ENCODE results near the gene UGT1A3.

Gene UGT1A3

DNA sequence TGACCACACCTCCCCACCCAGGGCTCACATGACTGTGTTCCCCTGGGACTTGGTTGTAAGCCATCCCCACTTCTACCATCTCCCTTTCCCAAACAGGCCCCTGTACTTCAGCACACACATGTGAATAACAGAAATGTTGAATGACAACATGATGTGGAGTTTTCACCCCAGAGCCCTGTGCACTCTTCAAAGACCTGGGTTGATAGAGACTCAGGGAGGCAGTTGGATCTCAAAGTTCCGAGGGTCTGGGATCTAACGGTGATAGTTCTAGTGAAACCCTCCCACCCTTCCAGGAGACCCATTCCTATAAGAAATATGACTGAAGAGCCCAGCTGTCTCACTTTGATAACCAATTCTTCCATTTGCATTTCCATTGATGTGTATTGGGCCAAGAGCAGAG lies 49.2 kb downstream of the UGT1A3 start, which contains the start of gene MROH2A:
TSS of gene MROH2A (plus strand) at position 301 of the 400 bp plus-strand sequence. CDS start 1,029 bp downstream, outside the sequence.
- Histone ChIP-seq H3K4me3 (ENCODE audit: extremely low read depth, insufficient read depth, low read length, poor library complexity, severe bottlenecking) (no peak within 1 kb of the TSS), H3K36me3 (ENCODE audit: control insufficient read depth, insufficient read depth, low read length) (no peaks in the 10 kb centered on the region), H3K4me1 (ENCODE audit: control insufficient read depth, insufficient read depth, low read length, poor library complexity, severe bottlenecking) (no peaks in the 10 kb centered on the region), H3K9me3 (ENCODE audit: control insufficient read depth, low read length) (peaks cover 4% of the 10 kb centered on the region), H3K27ac (ENCODE audit: low read depth, low read length, severe bottlenecking) (no peak within 1 kb of the TSS)
- 50 to 80% methylated on average over 1 to 2 of the region's 2 CpGs for WGBS, 2 experiments (ENCODE audit: insufficient coverage in 2 of 2)

DNA sequence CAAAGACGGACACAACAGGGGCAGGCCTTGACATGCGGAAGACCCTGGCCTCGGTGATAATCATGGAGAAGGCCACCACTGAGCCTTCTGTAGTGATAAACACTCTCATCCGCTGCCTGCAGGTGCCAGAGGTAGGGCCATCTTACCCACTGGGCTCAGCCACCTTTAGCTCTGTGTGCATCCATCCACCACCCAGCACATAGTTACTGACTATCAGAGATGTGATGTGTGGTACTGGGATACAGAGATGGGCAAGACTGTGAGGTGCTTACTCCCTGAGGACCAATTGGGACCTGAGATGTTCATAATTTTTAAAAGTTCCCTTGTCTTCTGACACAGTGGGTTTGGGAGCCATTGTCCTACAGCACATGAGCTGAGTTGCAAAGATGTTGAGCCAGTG lies 50.9 kb downstream of the UGT1A3 start:
- 91 to 96% methylated on average over 3 of the region's 4 CpGs for WGBS, 2 experiments (ENCODE audit: insufficient coverage in 2 of 2)
- peaks cover 4% of the 10 kb centered on the region for H3K9me3 ChIP-seq (ENCODE audit: control insufficient read depth, low read length)
- H3K4me3 ChIP-seq (ENCODE audit: extremely low read depth, insufficient read depth, low read length, poor library complexity, severe bottlenecking), result no peak overlapping the region
- H3K4me1 ChIP-seq (ENCODE audit: control insufficient read depth, insufficient read depth, low read length, poor library complexity, severe bottlenecking), result no peaks in the 10 kb centered on the region
- no peaks in the 10 kb centered on the region for H3K36me3 ChIP-seq (ENCODE audit: control insufficient read depth, insufficient read depth, low read length)
- H3K27ac ChIP-seq (ENCODE audit: low read depth, low read length, severe bottlenecking), result no peak overlapping the region

DNA sequence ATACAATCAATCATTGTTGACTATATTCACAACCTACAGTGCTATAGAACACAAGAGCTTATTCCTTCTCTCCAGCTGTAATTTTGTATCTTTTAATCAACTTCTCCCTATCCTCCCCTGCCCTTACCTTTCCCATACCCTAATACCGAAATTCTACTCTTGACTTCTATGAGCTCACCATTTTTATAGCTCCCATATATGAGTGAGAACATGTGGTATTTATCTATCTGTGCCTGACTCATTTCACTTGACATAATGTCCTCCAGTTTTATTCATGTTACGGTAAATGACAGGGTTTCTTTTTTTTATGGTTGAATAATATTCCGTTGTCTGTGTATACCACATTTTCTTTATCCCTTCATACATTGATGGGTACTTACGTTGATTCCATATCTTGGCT lies 51.9 kb downstream of the UGT1A3 start:
- WGBS, 2 experiments (ENCODE audit: insufficient coverage in 2 of 2), result no CpG with 5 or more reads among the region's 4 CpGs

DNA sequence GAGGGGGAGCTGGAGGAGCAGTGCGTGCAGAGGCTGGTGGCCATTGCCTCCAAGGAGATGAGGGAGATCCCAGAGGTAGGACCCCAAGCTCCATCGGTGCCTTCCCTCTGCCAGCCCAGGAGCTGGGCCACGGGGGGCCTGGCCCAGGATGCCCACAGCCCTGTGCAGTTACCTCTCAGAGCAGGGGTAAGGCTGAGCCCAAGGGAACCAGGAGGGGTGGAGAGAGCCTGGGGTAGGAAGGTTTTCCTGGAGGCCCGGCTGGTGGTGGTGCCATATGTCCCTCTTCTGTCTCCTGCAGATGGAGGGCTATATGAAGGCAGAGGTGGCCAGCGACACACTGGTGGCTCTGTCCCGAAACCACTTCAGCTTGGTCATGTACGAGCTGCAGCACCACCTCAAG lies 60.7 kb downstream of the UGT1A3 start:
- Histone ChIP-seq H3K9me3 (ENCODE audit: control insufficient read depth, low read length) (no peaks in the 10 kb centered on the region), H3K36me3 (ENCODE audit: control insufficient read depth, insufficient read depth, low read length) (no peaks in the 10 kb centered on the region), H3K4me1 (ENCODE audit: control insufficient read depth, insufficient read depth, low read length, poor library complexity, severe bottlenecking) (no peaks in the 10 kb centered on the region), H3K27ac (ENCODE audit: low read depth, low read length, severe bottlenecking) (no peak overlapping the region), H3K4me3 (ENCODE audit: extremely low read depth, insufficient read depth, low read length, poor library complexity, severe bottlenecking) (no peak overlapping the region)
- WGBS, 2 experiments (ENCODE audit: insufficient coverage in 2 of 2), result 91 to 94% methylated on average over 4 to 6 of the region's 7 CpGs

More for the DNA sequence above, 51.9 kb downstream of the UGT1A3 start:
- Histone ChIP-seq H3K36me3 (ENCODE audit: control insufficient read depth, insufficient read depth, low read length) (no peaks in the 10 kb centered on the region), H3K9me3 (ENCODE audit: control insufficient read depth, low read length) (peaks cover 4% of the 10 kb centered on the region), H3K4me1 (ENCODE audit: control insufficient read depth, insufficient read depth, low read length, poor library complexity, severe bottlenecking) (no peaks in the 10 kb centered on the region), H3K4me3 (ENCODE audit: extremely low read depth, insufficient read depth, low read length, poor library complexity, severe bottlenecking) (no peak overlapping the region), H3K27ac (ENCODE audit: low read depth, low read length, severe bottlenecking) (no peak overlapping the region)

DNA sequence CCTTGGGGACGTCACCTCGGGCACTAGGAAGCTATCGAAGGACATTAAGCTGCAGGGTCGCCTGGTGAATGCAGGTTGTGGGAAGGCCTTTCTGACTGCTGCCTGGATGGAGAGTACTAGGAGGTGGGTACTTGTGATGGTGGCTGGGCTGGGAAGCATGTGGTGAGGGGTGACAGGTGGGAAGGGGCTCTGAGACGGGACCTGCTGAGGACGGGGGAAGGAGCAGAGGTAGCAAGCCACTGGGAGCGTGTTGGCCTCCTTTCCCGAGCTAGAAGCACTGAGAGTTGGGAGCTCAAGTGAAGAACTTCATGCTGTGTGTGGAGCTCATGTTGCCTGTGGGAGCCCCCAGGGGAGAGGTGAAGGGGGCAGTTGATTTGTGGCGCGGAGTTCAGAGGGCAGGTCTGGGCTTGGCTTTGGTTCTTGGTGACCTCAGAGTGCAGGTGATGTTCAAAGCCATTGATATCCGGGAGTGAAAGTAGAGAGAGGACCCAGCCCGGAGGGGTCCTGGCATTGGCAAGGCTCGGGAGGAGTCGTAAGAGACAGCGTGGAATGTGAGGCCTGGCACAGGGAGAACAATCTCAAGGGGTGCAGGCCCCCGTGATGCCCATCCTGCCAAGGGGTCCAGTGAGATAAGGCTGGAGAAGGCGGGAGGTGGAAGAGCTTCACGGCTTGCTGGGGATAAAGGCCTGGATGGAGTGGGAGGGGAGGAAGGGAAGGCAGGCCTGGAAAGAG lies 62.5 kb downstream of the UGT1A3 start:
- no peak overlapping the region for H3K27ac ChIP-seq (ENCODE audit: low read depth, low read length, severe bottlenecking)
- WGBS, 2 experiments (ENCODE audit: insufficient coverage in 2 of 2), result 93 to 94% methylated on average over 12 to 18 of the region's 18 CpGs
- H3K4me3 ChIP-seq (ENCODE audit: extremely low read depth, insufficient read depth, low read length, poor library complexity, severe bottlenecking), result no peak overlapping the region
- H3K9me3 ChIP-seq (ENCODE audit: control insufficient read depth, low read length), result no peaks in the 10 kb centered on the region
- H3K36me3 ChIP-seq (ENCODE audit: control insufficient read depth, insufficient read depth, low read length), result no peaks in the 10 kb centered on the region
- no peaks in the 10 kb centered on the region for H3K4me1 ChIP-seq (ENCODE audit: control insufficient read depth, insufficient read depth, low read length, poor library complexity, severe bottlenecking)

DNA sequence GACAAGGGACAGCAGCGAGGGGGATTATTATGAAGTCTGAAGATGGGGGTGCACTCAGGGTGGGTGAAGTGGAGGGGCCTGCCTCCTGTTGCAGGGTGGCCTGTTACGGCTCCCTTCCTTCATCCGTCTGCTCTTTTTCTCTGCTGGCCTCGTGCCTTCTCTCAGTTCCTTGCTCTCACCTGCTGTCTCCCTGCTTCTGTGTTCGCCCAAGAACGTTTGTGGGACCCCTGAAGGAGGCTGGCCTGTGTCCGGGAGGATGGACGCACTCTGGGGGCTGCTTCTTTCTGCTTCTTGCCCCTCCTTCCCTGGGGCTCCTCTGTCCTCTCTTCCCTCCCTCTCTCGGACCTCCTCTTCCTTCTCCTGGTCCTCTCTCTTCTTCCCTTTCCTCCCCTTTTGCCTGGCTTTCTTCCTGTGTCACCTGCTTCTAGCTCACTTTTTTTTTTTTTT lies 63.1 kb downstream of the UGT1A3 start:
- Histone ChIP-seq H3K36me3 (ENCODE audit: control insufficient read depth, insufficient read depth, low read length) (no peaks in the 10 kb centered on the region), H3K27ac (ENCODE audit: low read depth, low read length, severe bottlenecking) (no peak overlapping the region), H3K4me1 (ENCODE audit: control insufficient read depth, insufficient read depth, low read length, poor library complexity, severe bottlenecking) (no peaks in the 10 kb centered on the region), H3K9me3 (ENCODE audit: control insufficient read depth, low read length) (no peaks in the 10 kb centered on the region), H3K4me3 (ENCODE audit: extremely low read depth, insufficient read depth, low read length, poor library complexity, severe bottlenecking) (no peak overlapping the region)
- WGBS, 2 experiments (ENCODE audit: insufficient coverage in 2 of 2), result 82 to 92% methylated on average over 9 of the region's 9 CpGs

DNA sequence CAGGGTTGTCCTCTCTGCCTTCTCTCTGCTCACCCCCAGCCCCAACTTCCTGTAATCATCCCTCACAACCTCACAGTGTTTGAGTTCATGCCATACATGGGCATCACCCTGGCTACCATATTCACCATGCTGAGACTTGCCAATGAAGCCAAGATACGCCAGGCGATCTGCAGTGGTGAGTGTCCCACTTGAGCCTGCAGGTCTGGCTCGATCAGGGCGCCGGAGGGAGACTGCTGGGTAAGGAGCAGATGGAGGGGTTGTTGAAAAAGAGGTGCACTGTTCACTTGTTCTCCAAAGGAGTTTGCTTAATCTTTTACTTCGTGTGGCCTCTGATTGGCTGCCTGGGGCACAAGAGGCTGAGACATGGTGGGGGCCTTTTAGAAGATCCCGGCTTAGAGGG lies 63.9 kb downstream of the UGT1A3 start:
- WGBS, 2 experiments (ENCODE audit: insufficient coverage in 2 of 2), result 87 to 99% methylated on average over 7 of the region's 7 CpGs
- no peaks in the 10 kb centered on the region for H3K4me1 ChIP-seq (ENCODE audit: control insufficient read depth, insufficient read depth, low read length, poor library complexity, severe bottlenecking)
- H3K9me3 ChIP-seq (ENCODE audit: control insufficient read depth, low read length), result no peaks in the 10 kb centered on the region
- no peaks in the 10 kb centered on the region for H3K36me3 ChIP-seq (ENCODE audit: control insufficient read depth, insufficient read depth, low read length)
- no peak overlapping the region for H3K27ac ChIP-seq (ENCODE audit: low read depth, low read length, severe bottlenecking)
- H3K4me3 ChIP-seq (ENCODE audit: extremely low read depth, insufficient read depth, low read length, poor library complexity, severe bottlenecking), result no peak overlapping the region

DNA sequence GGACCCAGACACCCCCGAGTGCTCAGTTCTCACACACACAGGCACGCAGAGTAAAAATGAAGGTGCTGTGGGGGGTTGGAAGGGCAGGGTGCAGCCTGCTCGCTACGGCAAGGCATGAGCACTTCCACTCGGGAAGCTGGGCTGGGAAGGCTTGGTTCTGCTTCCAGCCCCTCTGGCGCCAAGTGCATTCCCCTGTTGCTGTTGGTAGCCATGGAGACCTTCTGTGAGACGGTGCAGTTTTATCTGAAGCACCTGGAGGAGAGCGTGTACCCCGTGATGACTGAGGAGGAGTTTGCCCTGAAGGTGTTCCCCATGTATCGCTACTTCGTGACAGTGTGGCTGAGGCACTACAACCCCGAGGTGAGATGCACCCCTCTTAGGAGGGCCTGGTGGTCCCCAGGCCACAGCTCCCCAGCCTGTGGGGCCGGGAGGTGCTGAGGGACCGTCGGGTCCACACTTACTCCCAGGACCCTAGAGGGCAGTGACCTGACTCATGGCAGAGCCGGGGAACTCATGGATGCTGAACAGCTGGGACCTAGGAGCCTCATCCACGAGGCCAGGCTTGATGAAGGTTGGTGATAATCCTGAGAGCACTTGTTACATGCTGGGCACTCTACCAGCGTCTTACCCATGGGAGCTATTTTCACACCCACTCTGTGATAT lies 64.8 kb downstream of the UGT1A3 start:
- H3K4me1 ChIP-seq (ENCODE audit: control insufficient read depth, insufficient read depth, low read length, poor library complexity, severe bottlenecking), result no peaks in the 10 kb centered on the region
- no peak overlapping the region for H3K27ac ChIP-seq (ENCODE audit: low read depth, low read length, severe bottlenecking)
- H3K9me3 ChIP-seq (ENCODE audit: control insufficient read depth, low read length), result no peaks in the 10 kb centered on the region
- 90 to 93% methylated on average over 14 to 16 of the region's 18 CpGs for WGBS, 2 experiments (ENCODE audit: insufficient coverage in 2 of 2)
- H3K36me3 ChIP-seq (ENCODE audit: control insufficient read depth, insufficient read depth, low read length), result no peaks in the 10 kb centered on the region
- H3K4me3 ChIP-seq (ENCODE audit: extremely low read depth, insufficient read depth, low read length, poor library complexity, severe bottlenecking), result no peak overlapping the region

DNA sequence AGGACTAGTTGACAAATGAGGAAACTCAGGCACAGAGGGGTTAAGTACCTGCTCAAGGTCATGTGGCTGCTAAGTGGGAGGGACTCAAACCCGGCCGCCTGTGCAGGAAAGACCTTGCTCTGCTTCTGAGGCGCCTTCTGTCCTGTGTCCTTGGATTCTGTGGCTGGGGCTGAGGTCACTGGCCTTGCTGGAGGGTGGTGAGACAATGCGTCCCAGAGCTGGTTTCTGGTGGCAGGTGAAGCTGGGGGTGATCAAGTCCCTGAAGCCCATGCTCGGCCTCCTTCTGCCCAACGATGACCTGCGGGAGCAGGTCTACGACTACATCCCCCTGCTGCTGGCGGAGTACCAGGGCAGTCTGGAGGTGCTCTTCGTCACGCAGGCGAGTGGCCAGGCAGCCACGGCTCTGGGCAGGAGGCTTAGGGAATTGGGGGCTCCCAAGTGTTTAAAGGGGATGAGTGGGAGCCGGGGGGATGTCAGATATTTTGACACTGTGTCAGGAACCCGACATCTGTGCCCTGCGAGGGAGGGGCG lies 65.4 kb downstream of the UGT1A3 start:
- H3K9me3 ChIP-seq (ENCODE audit: control insufficient read depth, low read length), result no peaks in the 10 kb centered on the region
- no peak overlapping the region for H3K27ac ChIP-seq (ENCODE audit: low read depth, low read length, severe bottlenecking)
- no peak overlapping the region for H3K4me3 ChIP-seq (ENCODE audit: extremely low read depth, insufficient read depth, low read length, poor library complexity, severe bottlenecking)
- H3K4me1 ChIP-seq (ENCODE audit: control insufficient read depth, insufficient read depth, low read length, poor library complexity, severe bottlenecking), result no peaks in the 10 kb centered on the region
- no peaks in the 10 kb centered on the region for H3K36me3 ChIP-seq (ENCODE audit: control insufficient read depth, insufficient read depth, low read length)
- WGBS, 2 experiments (ENCODE audit: insufficient coverage in 2 of 2), result 90% methylated on average over 13 to 16 of the region's 17 CpGs

DNA sequence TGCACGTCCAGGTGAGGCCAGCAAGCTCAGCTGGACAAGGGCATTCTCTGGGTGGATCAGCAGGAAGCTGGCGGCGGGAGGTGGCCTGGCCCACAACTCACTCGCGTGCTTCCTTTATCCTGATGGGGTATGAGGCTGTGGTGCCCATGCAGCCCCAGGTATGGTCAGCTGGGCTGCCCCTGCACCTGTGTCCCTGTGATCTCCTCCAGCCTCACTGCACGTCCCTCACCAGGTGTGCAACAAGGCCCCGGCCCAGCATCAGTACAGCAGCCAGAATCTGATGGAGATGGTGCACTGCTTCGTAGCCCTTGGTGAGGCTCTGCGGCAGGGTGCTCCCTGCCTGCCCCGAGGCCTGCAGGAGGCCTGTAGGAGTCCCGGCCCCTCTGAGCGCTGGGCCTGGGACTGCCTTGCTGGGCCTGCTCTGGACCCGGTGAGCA lies 66.9 kb downstream of the UGT1A3 start:
- H3K4me3 ChIP-seq (ENCODE audit: extremely low read depth, insufficient read depth, low read length, poor library complexity, severe bottlenecking), result no peak overlapping the region
- no peak overlapping the region for H3K27ac ChIP-seq (ENCODE audit: low read depth, low read length, severe bottlenecking)
- no peaks in the 10 kb centered on the region for H3K36me3 ChIP-seq (ENCODE audit: control insufficient read depth, insufficient read depth, low read length)
- H3K9me3 ChIP-seq (ENCODE audit: control insufficient read depth, low read length), result no peaks in the 10 kb centered on the region
- no peaks in the 10 kb centered on the region for H3K4me1 ChIP-seq (ENCODE audit: control insufficient read depth, insufficient read depth, low read length, poor library complexity, severe bottlenecking)
- 91 to 96% methylated on average over 13 of the region's 13 CpGs for WGBS, 2 experiments (ENCODE audit: insufficient coverage in 2 of 2)

DNA sequence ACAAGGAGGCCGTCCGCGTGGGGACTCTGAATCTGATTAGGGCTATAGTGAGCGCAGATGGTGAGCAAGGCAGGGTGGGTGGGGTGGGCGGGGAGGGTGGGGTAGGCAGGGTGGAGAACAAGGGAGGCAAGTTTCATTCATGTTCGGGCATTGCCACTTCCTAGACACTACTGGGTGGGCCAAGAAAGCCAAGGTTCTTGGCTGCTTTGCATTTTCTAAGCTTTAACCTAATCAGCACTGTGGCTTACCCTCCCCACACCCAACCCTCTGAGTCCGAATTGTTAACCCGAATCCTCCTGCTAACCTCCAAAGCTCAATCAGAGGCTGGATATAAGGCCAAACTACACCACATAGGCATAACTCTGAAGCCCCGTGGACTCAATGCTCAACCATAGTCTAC lies 67.4 kb downstream of the UGT1A3 start:
- 90 to 100% methylated on average over 4 to 5 of the region's 9 CpGs for WGBS, 2 experiments (ENCODE audit: insufficient coverage in 2 of 2)
- Histone ChIP-seq H3K9me3 (ENCODE audit: control insufficient read depth, low read length) (no peaks in the 10 kb centered on the region), H3K4me1 (ENCODE audit: control insufficient read depth, insufficient read depth, low read length, poor library complexity, severe bottlenecking) (no peaks in the 10 kb centered on the region), H3K4me3 (ENCODE audit: extremely low read depth, insufficient read depth, low read length, poor library complexity, severe bottlenecking) (no peak overlapping the region), H3K27ac (ENCODE audit: low read depth, low read length, severe bottlenecking) (no peak overlapping the region), H3K36me3 (ENCODE audit: control insufficient read depth, insufficient read depth, low read length) (no peaks in the 10 kb centered on the region)

All from mesodermal cell (in vitro differentiated cells).